Astrocyte (in vitro differentiated cells and primary cell): ENCODE data around the gene SURF6.
"Not testable (repeated sequence)": the region's sequence is repeated elsewhere in the genome, so short reads cannot be mapped to it uniquely, and the experiment has no call there.

Experiments used
- CTCF ChIP-seq: IDR thresholded peaks from 2 replicates; pipeline ENCODE4 v1.5.1; 2011; ENCODE audit warnings: low read depth, mild to moderate bottlenecking, inconsistent platforms, low read length, moderate library complexity; ENCODE audit not compliant: insufficient read depth
- EZH2 ChIP-seq: IDR thresholded peaks from 2 replicates; pipeline ENCODE4 v1.6.1; 2012; ENCODE audit warnings: mild to moderate bottlenecking, low read length, inconsistent platforms; ENCODE audit not compliant: insufficient read depth

GRCh38 chr9:133329306-133330156 is 6.5 kb downstream of the SURF6 start:
- TF ChIP-seq EZH2, result not testable (repeated sequence)
- TF ChIP-seq CTCF, result peak; percentile 46
